HepG2 (cell line): ENCODE results near the gene SWSAP1. TPM values are rescaled to one million over a fixed set of nuclear protein-coding genes. Genes with fewer than 3 reads are reported as not detected.

Source experiments
- ATAC-seq: fragments of 200-7000 bp; cut with Tn5 transposase; 3 replicates; pipeline ENCODE4 v1.9.1; 2020; ENCODE audit warnings: mild to moderate bottlenecking, moderate library complexity
- BruUV-seq: library from RNA; stranded (reverse); fragments of 400-500 nt; replicated peaks from 2 replicates; lab custom pipeline; 2021; lab: Mats Ljungman, UMichigan
- CTCF ChIA-PET: fragments of 300-600 bp; formaldehyde crosslinking; extraction: SDS; loops from one replicate; lab custom pipeline; 2021; ENCODE audit warnings: low total read pairs, inconsistent platforms, low intra/inter-chr PET ratio; lab: Yijun Ruan, JAX
- POLR2A ChIA-PET: fragments of 350-600 bp; sonication (Branson Sonifier 250); formaldehyde crosslinking; loops from one replicate; lab custom pipeline; 2020; ENCODE audit warnings: antibody characterized with exemption, inconsistent platforms; lab: Yijun Ruan, JAX
- DNase-seq: peaks from one replicate; pipeline ENCODE4 v3.0.0-alpha.2; 2015; ENCODE audit warnings: low spot score
- FAIRE-seq: peaks from 3 replicates; lab custom pipeline; 2011; peaks lifted over from hg19 to GRCh38; lab: Jason Lieb, UNC
- H2AFZ ChIP-seq: one replicate; pipeline ENCODE4 v1.6.1; 2011; ENCODE audit warnings: low read length, inconsistent platforms
- H3K27ac ChIP-seq: fragments of 300-600 bp; 3 replicates; pipeline ENCODE4 v1.8.0; 2011; ENCODE audit warnings: mixed run types, mild to moderate bottlenecking, mixed read lengths, low read length, inconsistent platforms; ENCODE audit not compliant: insufficient read depth; ENCODE audit errors: extremely low read length
- H3K27me3 ChIP-seq, 2 experiments: fragments of 200-600 bp in 1 of 2; 2 replicates in 1 of 2; 3 replicates in 1 of 2; pipeline versions ENCODE4 v1.6.0 to v1.8.0; 2011; ENCODE audit warnings: low read length in 2 of 2, mild to moderate bottlenecking in 2 of 2, moderate library complexity in 2 of 2, inconsistent platforms in 1 of 2; ENCODE audit not compliant: insufficient read depth in 2 of 2, control insufficient read depth in 1 of 2
- H3K36me3 ChIP-seq, 2 experiments: fragments of 200-600 bp in 1 of 2; replicated peaks in 1 of 2; 2 replicates in 1 of 2; 3 replicates in 1 of 2; pipeline versions ENCODE4 v1.5.1 to v1.8.0; 2011; ENCODE audit warnings: low read length in 2 of 2, inconsistent platforms in 1 of 2; ENCODE audit not compliant: insufficient read depth in 2 of 2, control insufficient read depth in 1 of 2
- H3K4me1 ChIP-seq: 2 replicates; pipeline ENCODE4 v1.5.1; 2012; ENCODE audit warnings: low read length, inconsistent platforms; ENCODE audit not compliant: insufficient read depth
- H3K4me2 ChIP-seq: 2 replicates; pipeline ENCODE4 v1.6.0; 2011; ENCODE audit warnings: low read depth, low read length, inconsistent platforms
- H3K4me3 ChIP-seq, 3 experiments: fragments of 200-600 bp in 1 of 3; sonication (generic), shearing (Covaris generic) in 1 of 3; replicated peaks in 1 of 3; 2 replicates each; pipeline ENCODE4 v1.5.1; 2011 to 2016; ENCODE audit warnings: low read length in 3 of 3, inconsistent platforms in 2 of 3, low read depth in 2 of 3, mild to moderate bottlenecking in 2 of 3, control low read depth in 1 of 3, mixed read lengths in 1 of 3; ENCODE audit not compliant: insufficient read depth in 1 of 3
- H3K79me2 ChIP-seq: one replicate; pipeline ENCODE4 v1.6.1; 2011; ENCODE audit warnings: low read length, inconsistent platforms; ENCODE audit not compliant: insufficient read depth
- H3K9ac ChIP-seq: 2 replicates; pipeline ENCODE4 v1.6.0; 2011; ENCODE audit warnings: mild to moderate bottlenecking, low read depth, low read length, inconsistent platforms; ENCODE audit not compliant: insufficient read depth
- H3K9me3 ChIP-seq: 2 replicates; pipeline ENCODE4 v1.5.1; 2012; ENCODE audit warnings: mild to moderate bottlenecking, low read length
- H4K20me1 ChIP-seq: 2 replicates; pipeline ENCODE4 v1.6.0; 2011; ENCODE audit warnings: inconsistent platforms, mild to moderate bottlenecking, low read length, moderate library complexity; ENCODE audit not compliant: insufficient read depth
- CENPT ChIP-seq: sonication (generic); formaldehyde crosslinking; IDR thresholded peaks from 2 replicates; pipeline ENCODE4 v1.8.0; 2022; ENCODE audit warnings: low read depth, mild to moderate bottlenecking, moderate library complexity, missing genetic modification reagents
- MED13 ChIP-seq: sonication (generic); formaldehyde crosslinking; IDR thresholded peaks from 2 replicates; pipeline ENCODE4 v1.5.0; 2020; ENCODE audit warnings: missing genetic modification reagents
- NAIF1 ChIP-seq: sonication (generic); formaldehyde crosslinking; IDR thresholded peaks from 2 replicates; pipeline ENCODE4 v1.5.0; 2020; ENCODE audit warnings: mild to moderate bottlenecking, missing genetic modification reagents, borderline replicate concordance
- NFE2L2 ChIP-seq: fragments of 150-350 bp; IDR thresholded peaks from 2 replicates; pipeline ENCODE4 v1.6.1; 2014; ENCODE audit warnings: low read length
- NR2F6 ChIP-seq, 2 experiments: IDR thresholded peaks; 2 replicates each; pipeline ENCODE4 v1.6.1; 2016; ENCODE audit warnings: antibody characterized with exemption in 1 of 2, mild to moderate bottlenecking in 1 of 2
- PRMT3 ChIP-seq: sonication (generic); formaldehyde crosslinking; IDR thresholded peaks from 2 replicates; pipeline ENCODE4 v1.8.1; 2022; ENCODE audit warnings: low read depth, mild to moderate bottlenecking, moderate library complexity, missing genetic modification reagents, borderline replicate concordance
- SIN3B ChIP-seq: fragments of 150-350 bp; IDR thresholded peaks from 2 replicates; pipeline ENCODE4 v1.6.1; 2014; ENCODE audit warnings: low read length
- TOE1 ChIP-seq: sonication (generic); formaldehyde crosslinking; IDR thresholded peaks from 2 replicates; pipeline ENCODE4 v1.4.0; 2020; ENCODE audit warnings: mild to moderate bottlenecking, missing genetic modification reagents
- WIZ ChIP-seq: sonication (generic); formaldehyde crosslinking; IDR thresholded peaks from 2 replicates; pipeline ENCODE4 v1.5.1; 2020; ENCODE audit warnings: mild to moderate bottlenecking, missing genetic modification reagents
- ZNF333 ChIP-seq: sonication (generic); formaldehyde crosslinking; IDR thresholded peaks from 2 replicates; pipeline ENCODE4 v1.4.0; 2020; ENCODE audit warnings: mild to moderate bottlenecking, missing genetic modification reagents, borderline replicate concordance
- ZNF34 ChIP-seq: sonication (generic); formaldehyde crosslinking; IDR thresholded peaks from 2 replicates; pipeline ENCODE4 v1.4.0; 2020; ENCODE audit warnings: mild to moderate bottlenecking, missing genetic modification reagents, borderline replicate concordance
- ZNF343 ChIP-seq: sonication (generic); formaldehyde crosslinking; IDR thresholded peaks from 2 replicates; pipeline ENCODE4 v1.4.0; 2020; ENCODE audit warnings: mild to moderate bottlenecking, missing genetic modification reagents
- WGBS: methylation state at CpG from one replicate; pipeline ENCODE4 v1.1.6; 2017; ENCODE audit warnings: low lambda C conversion rate; 5-methylcytosine and 5-hydroxymethylcytosine counted together
- in situ Hi-C: cut with HindIII; loops from 2 replicates; pipeline ENCODE4 v1.10.0; 2017; ENCODE audit warnings: low pct_unique_long_range_greater_than_20kb; ENCODE audit not compliant: extremely low pct_ligation_motif_present
- intact Hi-C: fragments of 100-400 bp; cut with micrococcal nuclease; formaldehyde crosslinking; loops from one replicate; pipeline ENCODE4 v1.10.0; 2022; ENCODE audit not compliant: unreplicated experiment
- polyA plus RNA-seq, 8 experiments: library from polyadenylated mRNA; depleted of rRNA in 3 of 8; stranded (reverse) in 7 of 8; unstranded in 1 of 8; fragments of >200 nt; fragmentation: Illumina TruSeq in 4 of 8; extraction: Trizol in 4 of 8; gene quantifications; 2 replicates each; pipeline versions ENCODE4 v1.2.1 to v1.2.3, GENCODE V29; 2011 to 2016; ENCODE audit warnings: low read depth in 4 of 8, missing spikeins in 1 of 8, mixed read lengths in 1 of 8; ENCODE audit not compliant: insufficient read depth in 1 of 8
- total RNA-seq, 5 experiments: library from RNA; depleted of rRNA; stranded (reverse); fragments of >200 nt; fragmentation: Illumina TruSeq; extraction: Trizol; gene quantifications; 2 replicates each; pipeline ENCODE4 v1.2.3, GENCODE V29; 2016; ENCODE audit warnings: low read depth in 1 of 5
- TF ChIP-seq, protein P1 (sequence below): IDR thresholded peaks from 2 replicates; pipeline ENCODE4 v1.6.1; 2016; ENCODE audit warnings: mild to moderate bottlenecking, missing biosample characterization, missing genetic modification reagents
- TF ChIP-seq, protein P2 (sequence below): sonication (generic); formaldehyde crosslinking; conservative IDR thresholded peaks from 2 replicates; pipeline ENCODE4 v1.4.0; 2020; ENCODE audit warnings: missing genetic modification reagents
- TF ChIP-seq, protein P3 (sequence below): sonication (generic); formaldehyde crosslinking; IDR thresholded peaks from 2 replicates; pipeline ENCODE4 v1.4.0; 2020; ENCODE audit warnings: missing genetic modification reagents; ENCODE audit errors: not compliant biosample characterization
- TF ChIP-seq, protein P4 (sequence below): sonication (generic); formaldehyde crosslinking; IDR thresholded peaks from 2 replicates; pipeline ENCODE4 v1.4.0; 2020; ENCODE audit warnings: missing genetic modification reagents, borderline replicate concordance
- TF ChIP-seq, protein P5 (sequence below): sonication (generic); formaldehyde crosslinking; IDR thresholded peaks from 2 replicates; pipeline ENCODE4 v1.8.0; 2022; ENCODE audit warnings: low read depth, missing genetic modification reagents

SWSAP1 gene
- total and polyA plus RNA-seq, 2 of the 13 experiments (the other 11 are each of a cell fraction or from before 2014, with no cell fraction given), result 2.7 to 3.3 TPM

DNA sequence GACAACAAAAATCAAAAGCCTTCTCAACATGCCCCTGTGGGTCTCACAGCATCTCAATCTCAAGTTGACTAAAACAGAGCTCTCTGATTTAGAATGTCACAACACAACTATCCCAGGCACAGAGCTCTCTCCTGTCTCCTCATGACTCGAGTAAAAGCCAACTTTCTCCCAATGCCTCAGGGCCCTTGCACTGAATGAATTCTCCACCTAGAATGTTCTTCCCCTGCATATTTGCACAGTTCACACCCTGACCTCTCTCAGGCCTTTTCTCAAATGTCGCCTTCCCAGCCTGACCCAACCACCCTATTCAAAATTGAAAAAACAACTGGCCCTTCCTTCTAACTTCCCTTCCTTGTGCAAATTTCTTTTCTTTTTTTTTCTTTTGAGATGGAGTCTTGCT is 3.7 kb upstream of the SWSAP1 start:
- ChIA-PET CTCF (no interaction called here), POLR2A (no interaction called here)
- WGBS, result 94% methylated on average over 2 of the region's 2 CpGs
- Histone ChIP-seq H3K79me2 (peaks cover 9% of the 10 kb centered on the region), H3K9me3 (no peaks in the 10 kb centered on the region), H4K20me1 (no peaks in the 10 kb centered on the region), H3K36me3 (peaks cover 3 to 18% of the 10 kb centered on the region in 2 experiments; a peak in 3 of 5 replicates), H3K9ac (no peak overlapping the region), H3K4me3 (no peak overlapping the region), H2AFZ (no peak overlapping the region), H3K4me1 (peaks cover 17% of the 10 kb centered on the region), H3K27me3 (no peaks in the 10 kb centered on the region; a peak in 1 of 5 replicates), H3K4me2 (no peak overlapping the region), H3K27ac (no peak overlapping the region)
- ATAC-seq (no peak), DNase-seq (no peak), FAIRE-seq (no peak)
- no peak for TF ChIP-seq ZNF333 (CRISPR knock-in tag)
- no peak for TF ChIP-seq ZNF343 (CRISPR knock-in tag)
- TF ChIP-seq TOE1, result no peak
- TF ChIP-seq SIN3B, result no peak
- no peak for TF ChIP-seq NR2F6 (IDR thresholded peaks at IDR 0.05)
- TF ChIP-seq NR2F6 (CRISPR knock-in tag; IDR thresholded peaks at IDR 0.05), result no peak
- no peak for TF ChIP-seq NAIF1 (CRISPR knock-in tag)
- TF ChIP-seq, protein P1, sequence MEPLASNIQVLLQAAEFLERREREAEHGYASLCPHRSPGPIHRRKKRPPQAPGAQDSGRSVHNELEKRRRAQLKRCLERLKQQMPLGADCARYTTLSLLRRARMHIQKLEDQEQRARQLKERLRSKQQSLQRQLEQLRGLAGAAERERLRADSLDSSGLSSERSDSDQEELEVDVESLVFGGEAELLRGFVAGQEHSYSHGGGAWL (CRISPR knock-in tag), result no peak
- TF ChIP-seq, protein P2, sequence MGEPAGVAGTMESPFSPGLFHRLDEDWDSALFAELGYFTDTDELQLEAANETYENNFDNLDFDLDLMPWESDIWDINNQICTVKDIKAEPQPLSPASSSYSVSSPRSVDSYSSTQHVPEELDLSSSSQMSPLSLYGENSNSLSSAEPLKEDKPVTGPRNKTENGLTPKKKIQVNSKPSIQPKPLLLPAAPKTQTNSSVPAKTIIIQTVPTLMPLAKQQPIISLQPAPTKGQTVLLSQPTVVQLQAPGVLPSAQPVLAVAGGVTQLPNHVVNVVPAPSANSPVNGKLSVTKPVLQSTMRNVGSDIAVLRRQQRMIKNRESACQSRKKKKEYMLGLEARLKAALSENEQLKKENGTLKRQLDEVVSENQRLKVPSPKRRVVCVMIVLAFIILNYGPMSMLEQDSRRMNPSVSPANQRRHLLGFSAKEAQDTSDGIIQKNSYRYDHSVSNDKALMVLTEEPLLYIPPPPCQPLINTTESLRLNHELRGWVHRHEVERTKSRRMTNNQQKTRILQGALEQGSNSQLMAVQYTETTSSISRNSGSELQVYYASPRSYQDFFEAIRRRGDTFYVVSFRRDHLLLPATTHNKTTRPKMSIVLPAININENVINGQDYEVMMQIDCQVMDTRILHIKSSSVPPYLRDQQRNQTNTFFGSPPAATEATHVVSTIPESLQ, result no peak
- TF ChIP-seq WIZ, result no peak
- no peak for TF ChIP-seq ZNF34 (CRISPR knock-in tag)
- no peak for TF ChIP-seq NFE2L2
- TF ChIP-seq, protein P3, sequence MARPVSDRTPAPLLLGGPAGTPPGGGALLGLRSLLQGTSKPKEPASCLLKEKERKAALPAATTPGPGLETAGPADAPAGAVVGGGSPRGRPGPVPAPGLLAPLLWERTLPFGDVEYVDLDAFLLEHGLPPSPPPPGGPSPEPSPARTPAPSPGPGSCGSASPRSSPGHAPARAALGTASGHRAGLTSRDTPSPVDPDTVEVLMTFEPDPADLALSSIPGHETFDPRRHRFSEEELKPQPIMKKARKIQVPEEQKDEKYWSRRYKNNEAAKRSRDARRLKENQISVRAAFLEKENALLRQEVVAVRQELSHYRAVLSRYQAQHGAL (CRISPR knock-in tag), result no peak
- TF ChIP-seq, protein P4, sequence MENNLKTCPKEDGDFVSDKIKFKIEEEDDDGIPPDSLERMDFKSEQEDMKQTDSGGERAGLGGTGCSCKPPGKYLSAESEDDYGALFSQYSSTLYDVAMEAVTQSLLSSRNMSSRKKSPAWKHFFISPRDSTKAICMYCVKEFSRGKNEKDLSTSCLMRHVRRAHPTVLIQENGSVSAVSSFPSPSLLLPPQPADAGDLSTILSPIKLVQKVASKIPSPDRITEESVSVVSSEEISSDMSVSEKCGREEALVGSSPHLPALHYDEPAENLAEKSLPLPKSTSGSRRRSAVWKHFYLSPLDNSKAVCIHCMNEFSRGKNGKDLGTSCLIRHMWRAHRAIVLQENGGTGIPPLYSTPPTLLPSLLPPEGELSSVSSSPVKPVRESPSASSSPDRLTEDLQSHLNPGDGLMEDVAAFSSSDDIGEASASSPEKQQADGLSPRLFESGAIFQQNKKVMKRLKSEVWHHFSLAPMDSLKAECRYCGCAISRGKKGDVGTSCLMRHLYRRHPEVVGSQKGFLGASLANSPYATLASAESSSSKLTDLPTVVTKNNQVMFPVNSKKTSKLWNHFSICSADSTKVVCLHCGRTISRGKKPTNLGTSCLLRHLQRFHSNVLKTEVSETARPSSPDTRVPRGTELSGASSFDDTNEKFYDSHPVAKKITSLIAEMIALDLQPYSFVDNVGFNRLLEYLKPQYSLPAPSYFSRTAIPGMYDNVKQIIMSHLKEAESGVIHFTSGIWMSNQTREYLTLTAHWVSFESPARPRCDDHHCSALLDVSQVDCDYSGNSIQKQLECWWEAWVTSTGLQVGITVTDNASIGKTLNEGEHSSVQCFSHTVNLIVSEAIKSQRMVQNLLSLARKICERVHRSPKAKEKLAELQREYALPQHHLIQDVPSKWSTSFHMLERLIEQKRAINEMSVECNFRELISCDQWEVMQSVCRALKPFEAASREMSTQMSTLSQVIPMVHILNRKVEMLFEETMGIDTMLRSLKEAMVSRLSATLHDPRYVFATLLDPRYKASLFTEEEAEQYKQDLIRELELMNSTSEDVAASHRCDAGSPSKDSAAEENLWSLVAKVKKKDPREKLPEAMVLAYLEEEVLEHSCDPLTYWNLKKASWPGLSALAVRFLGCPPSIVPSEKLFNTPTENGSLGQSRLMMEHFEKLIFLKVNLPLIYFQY (CRISPR knock-in tag), result no peak
- no peak for TF ChIP-seq MED13 (CRISPR knock-in tag)
- TF ChIP-seq PRMT3 (CRISPR knock-in tag), result no peak
- TF ChIP-seq, protein P5, sequence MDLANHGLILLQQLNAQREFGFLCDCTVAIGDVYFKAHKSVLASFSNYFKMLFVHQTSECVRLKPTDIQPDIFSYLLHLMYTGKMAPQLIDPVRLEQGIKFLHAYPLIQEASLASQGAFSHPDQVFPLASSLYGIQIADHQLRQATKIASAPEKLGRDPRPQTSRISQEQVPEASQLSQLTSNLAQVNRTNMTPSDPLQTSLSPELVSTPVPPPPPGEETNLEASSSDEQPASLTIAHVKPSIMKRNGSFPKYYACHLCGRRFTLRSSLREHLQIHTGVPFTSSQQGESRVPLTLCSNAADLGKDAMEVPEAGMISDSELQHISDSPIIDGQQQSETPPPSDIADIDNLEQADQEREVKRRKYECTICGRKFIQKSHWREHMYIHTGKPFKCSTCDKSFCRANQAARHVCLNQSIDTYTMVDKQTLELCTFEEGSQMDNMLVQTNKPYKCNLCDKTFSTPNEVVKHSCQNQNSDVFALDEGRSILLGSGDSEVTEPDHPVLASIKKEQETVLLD, result no peak
- TF ChIP-seq CENPT, result no peak
- intact Hi-C loops, result no loop called here
- no TSS peak for BruUV-seq
- in situ Hi-C loops, result no loop called here
